ENCODE results near the gene ARHGAP19. TPM values are rescaled to one million over a fixed set of nuclear protein-coding genes. Genes with fewer than 3 reads are reported as not detected.

The ARHGAP19 gene
- total and polyA plus RNA-seq, 9 of the 15 experiments (the other 6 are each of a cell fraction or from before 2014, with no cell fraction given) = 14.8 to 49.5 (median 26.8) TPM

GRCh38 chr10:97314671-97315070 is 22.2 kb upstream of the ARHGAP19 start:
- DNase-seq (ENCODE audit: extremely low read depth in 1 of 4, low spot score in 3 of 4) (no peak), FAIRE-seq (no peak), ATAC-seq (no peak)
- ChIA-PET CTCF (ENCODE audit: low intra/inter-chr PET ratio) (no interaction called here), POLR2A (interaction anchor here (1.3 to 1.6 kb wide), 2 partner anchors 14 to 18 kb away, joined by 4 read pairs; no protein-coding TSS in a partner anchor)
- no peaks in the 10 kb centered on the region for H4K20me1 ChIP-seq (replicated peaks; ENCODE audit: control insufficient read depth, insufficient read depth, low read length)
- H3K9ac ChIP-seq (ENCODE audit: insufficient read depth in 1 of 2, low read depth in 2 of 2, low read length in 2 of 2) = no peak overlapping the region
- H3K9me3 ChIP-seq (replicated peaks; ENCODE audit: control insufficient read depth, insufficient read depth, low read depth, low read length) = no peaks in the 10 kb centered on the region
- BruUV-seq (replicated peaks) = no TSS peak
- no peak overlapping the region for H2AFZ ChIP-seq (ENCODE audit: low read depth, low read length)
- no peak overlapping the region for H3K4me2 ChIP-seq (ENCODE audit: insufficient read depth, low read length)
- TF ChIP-seq ZBTB11 (CRISPR knock-in tag; IDR thresholded peaks at IDR 0.05) (no peak), ZNF316 (IDR thresholded peaks at IDR 0.05) (peak; percentile 70)
- WGBS (ENCODE audit: insufficient coverage, low coverage, missing lambda C conversion rate) = 34% methylated on average over 4 of the region's 4 CpGs
- intact Hi-C loops (cut with micrococcal nuclease) = no loop called here
- in situ Hi-C loops (cut with MboI) = no loop called here
- 0 out of 3 replicates have a peak, but pooled peaks cover under 1% of the 10 kb centered on the region for H3K79me2 ChIP-seq (ENCODE audit: control insufficient read depth, insufficient read depth, low read length)
- H3K27ac ChIP-seq (ENCODE audit: extremely low read depth, low read depth, low read length) = no peak overlapping the region
- H3K36me3 ChIP-seq (ENCODE audit: control insufficient read depth, insufficient read depth, low read length) = no peaks in the 10 kb centered on the region
- no peaks in the 10 kb centered on the region for H3K27me3 ChIP-seq (ENCODE audit: control insufficient read depth in 2 of 2, insufficient read depth in 2 of 2, low read length in 2 of 2)
- peaks cover 12% of the 10 kb centered on the region in 2 experiments; a peak in 4 of 5 replicates for H3K4me1 ChIP-seq (replicated peaks in 1 of 2; ENCODE audit: control insufficient read depth in 2 of 2, insufficient read depth in 2 of 2, low read length in 2 of 2)
- H3K9me1 ChIP-seq (ENCODE audit: control insufficient read depth, insufficient read depth, low read length) = no peaks in the 10 kb centered on the region
- H3K4me3 ChIP-seq = no peak overlapping the region

Data from K562 (cell line).